C4-2B (cell line): Measurements from ENCODE around the gene SFT2D2.

Experiments used
- CTCF ChIP-seq: fragments of 450-650 bp; conservative IDR thresholded peaks from 2 replicates; pipeline ENCODE4 v1.5.1; 2017; ENCODE audit warnings: mild to moderate bottlenecking
- ZFX ChIP-seq: fragments of 450-650 bp; IDR thresholded peaks from 2 replicates; pipeline ENCODE4 v1.6.1; 2017

GRCh38 chr1:168195199-168196135, 30.3 kb upstream of the SFT2D2 start:
- TF ChIP-seq CTCF (no peak), ZFX (no peak)
